IMR-90 (cell line): Measurements from ENCODE around the gene MCM3AP. TPM values are rescaled to one million over a fixed set of nuclear protein-coding genes. Genes with fewer than 3 reads are reported as not detected.
A peak's percentile ranks its signal among the peaks of the same experiment; 100 is the strongest.

Source experiments
- ATAC-seq: fragments of 200-7000 bp; cut with Tn5 transposase; 2 replicates; pipeline ENCODE4 v1.9.1; 2020; ENCODE audit warnings: low read depth, mild to moderate bottlenecking, moderate library complexity
- BruUV-seq: library from RNA; stranded (reverse); fragments of 400-500 nt; replicated peaks from 2 replicates; lab custom pipeline; 2021; lab: Mats Ljungman, UMichigan
- CTCF ChIA-PET: fragments of 300-600 bp; formaldehyde crosslinking; extraction: SDS; loops from one replicate; lab custom pipeline; 2021; ENCODE audit warnings: antibody characterized with exemption; lab: Yijun Ruan, JAX
- POLR2A ChIA-PET: fragments of 300-600 bp; sonication (Branson Sonifier 250); formaldehyde crosslinking; loops from one replicate; lab custom pipeline; 2022; ENCODE audit warnings: antibody characterized with exemption; ENCODE audit not compliant: unreplicated experiment; lab: Charles Lee
- DNase-seq: peaks from one replicate; pipeline ENCODE4 v3.0.0; 2013
- H2AFZ ChIP-seq: replicated peaks from 2 replicates; pipeline ENCODE3; 2013; ENCODE audit warnings: low read length, mild to moderate bottlenecking; ENCODE audit not compliant: poor library complexity
- H2AK5ac ChIP-seq: 2 replicates; pipeline ENCODE4 v1.6.1; 2013; ENCODE audit warnings: low read depth, low read length, inconsistent platforms
- H2AK9ac ChIP-seq: replicated peaks from 2 replicates; pipeline ENCODE3; 2013; ENCODE audit warnings: mild to moderate bottlenecking, low read depth, low read length, moderate library complexity; ENCODE audit not compliant: poor library complexity
- H2BK120ac ChIP-seq: 2 replicates; pipeline ENCODE4 v1.6.1; 2013; ENCODE audit warnings: low read depth, low read length, inconsistent platforms
- H2BK15ac ChIP-seq: 3 replicates; pipeline ENCODE4 v1.6.1; 2013; ENCODE audit warnings: low read depth, low read length, inconsistent platforms
- H2BK20ac ChIP-seq: 2 replicates; pipeline ENCODE4 v1.6.1; 2013; ENCODE audit warnings: low read depth, mild to moderate bottlenecking, inconsistent platforms, low read length, moderate library complexity
- H2BK5ac ChIP-seq: 2 replicates; pipeline ENCODE4 v1.6.1; 2013; ENCODE audit warnings: mild to moderate bottlenecking, low read depth, low read length, inconsistent platforms; ENCODE audit not compliant: poor library complexity, severe bottlenecking
- H3K14ac ChIP-seq: replicated peaks from 2 replicates; pipeline ENCODE4 v1.6.1; 2013; ENCODE audit warnings: low read depth, low read length, inconsistent platforms
- H3K18ac ChIP-seq: 2 replicates; pipeline ENCODE4 v1.6.1; 2013; ENCODE audit warnings: low read depth, low read length, control low read depth
- H3K23ac ChIP-seq: 2 replicates; pipeline ENCODE4 v1.6.1; 2013; ENCODE audit warnings: low read depth, low read length, inconsistent platforms
- H3K27ac ChIP-seq: 2 replicates; pipeline ENCODE4 v1.5.1; 2013; ENCODE audit warnings: mild to moderate bottlenecking, control low read depth, low read length; ENCODE audit not compliant: insufficient read depth
- H3K27me3 ChIP-seq: 2 replicates; pipeline ENCODE4 v1.6.1; 2013; ENCODE audit warnings: low read length; ENCODE audit not compliant: control insufficient read depth, insufficient read depth
- H3K36me3 ChIP-seq: 2 replicates; pipeline ENCODE4 v1.6.1; 2013; ENCODE audit warnings: low read length, mixed read lengths; ENCODE audit not compliant: control insufficient read depth, insufficient read depth
- H3K4ac ChIP-seq: 2 replicates; pipeline ENCODE4 v1.6.1; 2013; ENCODE audit warnings: low read depth, low read length, inconsistent platforms
- H3K4me1 ChIP-seq: 2 replicates; pipeline ENCODE4 v1.6.1; 2013; ENCODE audit warnings: low read length, mixed read lengths; ENCODE audit not compliant: control insufficient read depth, insufficient read depth
- H3K4me2 ChIP-seq: 2 replicates; pipeline ENCODE4 v1.6.1; 2013; ENCODE audit warnings: low read depth, mild to moderate bottlenecking, control low read depth, low read length, moderate library complexity
- H3K4me3 ChIP-seq: 2 replicates; pipeline ENCODE4 v1.5.1; 2013; ENCODE audit warnings: low read depth, mild to moderate bottlenecking, control low read depth, low read length, moderate library complexity; ENCODE audit not compliant: insufficient read depth
- H3K56ac ChIP-seq: 2 replicates; pipeline ENCODE4 v1.6.1; 2013; ENCODE audit warnings: low read length, inconsistent platforms; ENCODE audit not compliant: insufficient read depth; ENCODE audit errors: extremely low read depth
- H3K79me1 ChIP-seq, 2 experiments: 2 replicates each; pipeline ENCODE4 v1.6.1; 2013; ENCODE audit warnings: low read length in 2 of 2, inconsistent platforms in 1 of 2, low read depth in 1 of 2
- H3K9ac ChIP-seq: 2 replicates; pipeline ENCODE4 v1.6.1; 2013; ENCODE audit warnings: low read depth, low read length, control low read depth
- H3K9me1 ChIP-seq: 2 replicates; pipeline ENCODE4 v1.6.1; 2013; ENCODE audit warnings: low read length, inconsistent platforms; ENCODE audit not compliant: insufficient read depth
- H3K9me3 ChIP-seq: 2 replicates; pipeline ENCODE4 v1.6.1; 2013; ENCODE audit warnings: low read length; ENCODE audit not compliant: control insufficient read depth, insufficient read depth
- H4K20me1 ChIP-seq: 2 replicates; pipeline ENCODE4 v1.6.1; 2013; ENCODE audit warnings: low read length, inconsistent platforms; ENCODE audit not compliant: insufficient read depth
- H4K5ac ChIP-seq: 2 replicates; pipeline ENCODE4 v1.6.1; 2013; ENCODE audit warnings: mild to moderate bottlenecking, low read depth, low read length, control low read depth
- H4K8ac ChIP-seq, 2 experiments: 2 replicates each; pipeline ENCODE4 v1.6.1; 2013; ENCODE audit warnings: low read depth in 2 of 2, low read length in 2 of 2, control low read depth in 1 of 2, inconsistent platforms in 1 of 2
- H4K91ac ChIP-seq: 2 replicates; pipeline ENCODE4 v1.6.1; 2013; ENCODE audit warnings: low read depth, low read length, inconsistent platforms; ENCODE audit not compliant: insufficient read depth
- MAZ ChIP-seq: IDR thresholded peaks from 2 replicates; pipeline ENCODE4 v1.6.1; 2012; ENCODE audit warnings: low read depth, mild to moderate bottlenecking, low read length, improper control_type of control experiment, moderate library complexity, borderline replicate concordance
- WGBS, 2 experiments: methylation state at CpG; one replicate each; pipeline versions ENCODE4 v1.1.5 to v1.1.7; 2013; ENCODE audit warnings: missing lambda C conversion rate in 2 of 2; ENCODE audit not compliant: insufficient read length in 1 of 2; ENCODE audit errors: extremely low coverage in 2 of 2; 5-methylcytosine and 5-hydroxymethylcytosine counted together
- dilution Hi-C: fragments of 300-500 bp; cut with HindIII; formaldehyde crosslinking; loops from one replicate; pipeline ENCODE4 v1.14.3; 2018; ENCODE audit warnings: low sequenced_read_pairs; ENCODE audit not compliant: unreplicated experiment
- in situ Hi-C: fragments of 300-500 bp; cut with MboI; formaldehyde crosslinking; loops from 3 replicates; pipeline ENCODE4 v1.14.3; 2019; ENCODE audit warnings: low sequenced_read_pairs, inconsistent platforms, mixed read lengths
- intact Hi-C: fragments of 100-400 bp; cut with micrococcal nuclease; formaldehyde crosslinking; loops from 2 replicates; pipeline ENCODE4 v1.10.0; 2022
- polyA plus RNA-seq, 3 experiments: library from polyadenylated mRNA; depleted of rRNA; stranded (reverse); fragments of >200 nt; gene quantifications; 2 replicates each; pipeline ENCODE4 v1.2.3, GENCODE V29; 2012; ENCODE audit warnings: low replicate concordance in 1 of 3
- total RNA-seq: library from RNA; depleted of rRNA; stranded (reverse); fragments of >200 nt; gene quantifications from 2 replicates; pipeline ENCODE4 v1.2.3, GENCODE V29; 2012
- TF ChIP-seq, protein P1 (sequence below): fragments of 150-350 bp; IDR thresholded peaks from 2 replicates; pipeline ENCODE4 v1.6.1; 2017; ENCODE audit warnings: mild to moderate bottlenecking, antibody characterized with exemption, low read length, low read depth

The MCM3AP gene
- total and polyA plus RNA-seq, 2 of the 4 experiments (the other 2 are of a cell fraction), result 46.5 to 63.1 TPM

- Histone ChIP-seq H4K8ac (no peak overlapping the region), H3K36me3 (peaks cover 16% of the 10 kb centered on the region), H3K4me3 (no peak overlapping the region), H3K4ac (no peak overlapping the region), H3K4me1 (no peaks in the 10 kb centered on the region), H2AK5ac (no peak overlapping the region), H3K56ac (no peak overlapping the region), H3K27ac (no peak overlapping the region), H2BK120ac (no peak overlapping the region), H3K27me3 (no peaks in the 10 kb centered on the region), H3K4me2 (no peak overlapping the region), H4K20me1 (no peaks in the 10 kb centered on the region), H2BK20ac (no peak overlapping the region), H3K9me1 (no peaks in the 10 kb centered on the region; the same call in 1 of the 2 replicates), H3K18ac (no peak overlapping the region), H2AK9ac (no peak overlapping the region), H2BK15ac (no peak overlapping the region), H3K23ac (no peak overlapping the region), H3K14ac (no peak overlapping the region), H3K79me1 (peaks cover 5 to 13% of the 10 kb centered on the region in 2 experiments; a peak in 3 of 4 replicates), H4K91ac (no peak overlapping the region), H2AFZ (no peak overlapping the region), H3K9ac (no peak overlapping the region), H4K5ac (no peak overlapping the region), H2BK5ac (no peak overlapping the region), H3K9me3 (no peaks in the 10 kb centered on the region)
- TF ChIP-seq, protein P1, sequence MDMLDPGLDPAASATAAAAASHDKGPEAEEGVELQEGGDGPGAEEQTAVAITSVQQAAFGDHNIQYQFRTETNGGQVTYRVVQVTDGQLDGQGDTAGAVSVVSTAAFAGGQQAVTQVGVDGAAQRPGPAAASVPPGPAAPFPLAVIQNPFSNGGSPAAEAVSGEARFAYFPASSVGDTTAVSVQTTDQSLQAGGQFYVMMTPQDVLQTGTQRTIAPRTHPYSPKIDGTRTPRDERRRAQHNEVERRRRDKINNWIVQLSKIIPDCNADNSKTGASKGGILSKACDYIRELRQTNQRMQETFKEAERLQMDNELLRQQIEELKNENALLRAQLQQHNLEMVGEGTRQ, result peak; percentile 27; the same call in 1 of the 2 replicates
- TF ChIP-seq MAZ, result no peak
- ChIA-PET POLR2A (no interaction called here), CTCF (interaction anchor here (0.9 kb wide), 1 partner anchor 18 kb away, joined by 3 read pairs; a partner anchor contains a TSS)
- BruUV-seq, result no TSS peak
- peak; percentile 73 for DNase-seq
- peak; percentile 48 for ATAC-seq
- in situ Hi-C loops (no loop called here), intact Hi-C loops (no loop called here), dilution Hi-C loops (no loop called here)
- no CpG with 5 or more reads among the region's 2 CpGs for WGBS, 2 experiments
Measured at GRCh38 chr21:46307625-46308024, 22.2 kb upstream of the MCM3AP start.
